ENCODE measurements around the gene KCNC1. TPM values are rescaled to one million over a fixed set of nuclear protein-coding genes. Genes with fewer than 3 reads are reported as not detected.
A peak's percentile ranks its signal among the peaks of the same experiment; 100 is the strongest.

KCNC1 gene
- total RNA-seq, 2 experiments from 2014 or later, result not detected

- no peak overlapping the region for H3K27ac Mint-ChIP-seq
- H3K4me1 Mint-ChIP-seq (ENCODE audit: low read depth), result peaks cover 7% of the 10 kb centered on the region
- ChIA-PET CTCF (interaction anchor here (1.1 to 6.7 kb wide), 2 partner anchors 244 to 474 kb away, joined by 3 to 168 read pairs; no protein-coding TSS in a partner anchor), POLR2A (interaction anchor here (0.7 kb wide), 1 partner anchor 13 kb away, joined by 3 read pairs; no protein-coding TSS in a partner anchor)
- intact Hi-C loops (cut with micrococcal nuclease), result no loop called here
- no peaks in the 10 kb centered on the region for H3K9me3 Mint-ChIP-seq
- peak; percentile 58 for DNase-seq
- no peaks in the 10 kb centered on the region for H3K36me3 Mint-ChIP-seq
- H3K4me3 Mint-ChIP-seq, result no peak overlapping the region
- peaks cover 43% of the 10 kb centered on the region for H3K27me3 Mint-ChIP-seq
These were observed 621 bp downstream of the KCNC1 start for GRCh38 chr11:17734986-17735817.

- DNase-seq, result no peak
- Mint-ChIP-seq H3K36me3 (no peaks in the 10 kb centered on the region), H3K9me3 (no peaks in the 10 kb centered on the region), H3K4me1 (ENCODE audit: low read depth) (peaks cover 7% of the 10 kb centered on the region), H3K4me3 (no peak overlapping the region), H3K27me3 (peaks cover 44% of the 10 kb centered on the region), H3K27ac (no peak overlapping the region)
- CTCF ChIA-PET, result no interaction called here
- POLR2A ChIA-PET, result no interaction called here
- intact Hi-C loops (cut with micrococcal nuclease), result no loop called here
These were observed 1.4 kb downstream of the KCNC1 start for GRCh38 chr11:17735818-17736578.

GRCh38 chr11:17736579-17736893 is 2.0 kb downstream of the KCNC1 start:
- Mint-ChIP-seq H3K9me3 (no peaks in the 10 kb centered on the region), H3K36me3 (no peaks in the 10 kb centered on the region), H3K27me3 (peaks cover 44% of the 10 kb centered on the region), H3K4me1 (ENCODE audit: low read depth) (peaks cover 7% of the 10 kb centered on the region), H3K4me3 (no peak overlapping the region), H3K27ac (no peak overlapping the region)
- no peak for DNase-seq
- ChIA-PET POLR2A (no interaction called here), CTCF (no interaction called here)
- intact Hi-C loops (cut with micrococcal nuclease), result no loop called here

GRCh38 chr11:17736930-17737817 is 2.6 kb downstream of the KCNC1 start:
- H3K27ac Mint-ChIP-seq, result no peak overlapping the region
- H3K36me3 Mint-ChIP-seq, result no peaks in the 10 kb centered on the region
- DNase-seq, result no peak
- peaks cover 46% of the 10 kb centered on the region for H3K27me3 Mint-ChIP-seq
- H3K9me3 Mint-ChIP-seq, result no peaks in the 10 kb centered on the region
- no peak overlapping the region for H3K4me3 Mint-ChIP-seq
- ChIA-PET POLR2A (no interaction called here), CTCF (no interaction called here)
- H3K4me1 Mint-ChIP-seq (ENCODE audit: low read depth), result peaks cover 7% of the 10 kb centered on the region
- intact Hi-C loops (cut with micrococcal nuclease), result no loop called here

GRCh38 chr11:17738151-17738973 is 3.8 kb downstream of the KCNC1 start:
- DNase-seq, result no peak
- Mint-ChIP-seq H3K9me3 (no peaks in the 10 kb centered on the region), H3K4me3 (no peak overlapping the region), H3K36me3 (no peaks in the 10 kb centered on the region), H3K27me3 (peaks cover 34% of the 10 kb centered on the region), H3K4me1 (ENCODE audit: low read depth) (peaks cover 7% of the 10 kb centered on the region), H3K27ac (no peak overlapping the region)
- ChIA-PET POLR2A (interaction anchor here (0.5 kb wide), 1 partner anchor 137 kb away, joined by 3 read pairs; no protein-coding TSS in a partner anchor), CTCF (interaction anchor here (3.5 kb wide), 1 partner anchor 7 kb away, joined by 18 read pairs; no protein-coding TSS in a partner anchor)
- intact Hi-C loops (cut with micrococcal nuclease), result no loop called here

GRCh38 chr11:17739945-17740338 is 5.4 kb downstream of the KCNC1 start:
- intact Hi-C loops (cut with micrococcal nuclease), result no loop called here
- H3K27ac Mint-ChIP-seq, result no peak overlapping the region
- H3K9me3 Mint-ChIP-seq, result no peaks in the 10 kb centered on the region
- no peaks in the 10 kb centered on the region for H3K36me3 Mint-ChIP-seq
- peaks cover 2% of the 10 kb centered on the region for H3K4me1 Mint-ChIP-seq (ENCODE audit: low read depth)
- POLR2A ChIA-PET, result no interaction called here
- CTCF ChIA-PET, result interaction anchor here (1.1 to 3.5 kb wide), 2 partner anchors 9 to 239 kb away, joined by 3 to 18 read pairs; no protein-coding TSS in a partner anchor
- H3K27me3 Mint-ChIP-seq, result peaks cover 24% of the 10 kb centered on the region
- no peak overlapping the region for H3K4me3 Mint-ChIP-seq
- no peak for DNase-seq

GRCh38 chr11:17740649-17741235 is 6.2 kb downstream of the KCNC1 start:
- no peak overlapping the region for H3K4me3 Mint-ChIP-seq
- H3K36me3 Mint-ChIP-seq, result no peaks in the 10 kb centered on the region
- H3K4me1 Mint-ChIP-seq (ENCODE audit: low read depth), result peaks cover 2% of the 10 kb centered on the region
- ChIA-PET POLR2A (no interaction called here), CTCF (interaction anchor here (1.1 to 3.5 kb wide), 2 partner anchors 10 to 238 kb away, joined by 3 to 18 read pairs; no protein-coding TSS in a partner anchor)
- H3K27ac Mint-ChIP-seq, result no peak overlapping the region
- intact Hi-C loops (cut with micrococcal nuclease), result no loop called here
- DNase-seq, result no peak
- peaks cover 26% of the 10 kb centered on the region for H3K27me3 Mint-ChIP-seq
- no peaks in the 10 kb centered on the region for H3K9me3 Mint-ChIP-seq

GRCh38 chr11:17741487-17741886 is 6.9 kb downstream of the KCNC1 start:
- Mint-ChIP-seq H3K27me3 (peaks cover 23% of the 10 kb centered on the region), H3K36me3 (no peaks in the 10 kb centered on the region), H3K4me3 (no peak overlapping the region), H3K4me1 (ENCODE audit: low read depth) (no peaks in the 10 kb centered on the region), H3K9me3 (no peaks in the 10 kb centered on the region), H3K27ac (no peak overlapping the region)
- intact Hi-C loops (cut with micrococcal nuclease), result no loop called here
- POLR2A ChIA-PET, result no interaction called here
- DNase-seq, result no peak
- CTCF ChIA-PET, result interaction anchor here (3.5 kb wide), 1 partner anchor 11 kb away, joined by 18 read pairs; no protein-coding TSS in a partner anchor

GRCh38 chr11:17742019-17742418 is 7.4 kb downstream of the KCNC1 start:
- H3K9me3 Mint-ChIP-seq, result no peaks in the 10 kb centered on the region
- intact Hi-C loops (cut with micrococcal nuclease), result no loop called here
- no peak overlapping the region for H3K4me3 Mint-ChIP-seq
- DNase-seq, result no peak
- no peaks in the 10 kb centered on the region for H3K4me1 Mint-ChIP-seq (ENCODE audit: low read depth)
- ChIA-PET CTCF (interaction anchor here (3.5 kb wide), 1 partner anchor 11 kb away, joined by 18 read pairs; no protein-coding TSS in a partner anchor), POLR2A (no interaction called here)
- H3K36me3 Mint-ChIP-seq, result no peaks in the 10 kb centered on the region
- H3K27ac Mint-ChIP-seq, result no peak overlapping the region
- H3K27me3 Mint-ChIP-seq, result peaks cover 20% of the 10 kb centered on the region

- ChIA-PET CTCF (no interaction called here), POLR2A (no interaction called here)
- DNase-seq, result no peak
- Mint-ChIP-seq H3K9me3 (no peaks in the 10 kb centered on the region), H3K36me3 (no peaks in the 10 kb centered on the region), H3K27me3 (peaks cover 21% of the 10 kb centered on the region), H3K27ac (no peak overlapping the region), H3K4me1 (ENCODE audit: low read depth) (no peaks in the 10 kb centered on the region), H3K4me3 (no peak overlapping the region)
- intact Hi-C loops (cut with micrococcal nuclease), result no loop called here
These were observed 8.6 kb downstream of the KCNC1 start for GRCh38 chr11:17743026-17743807.

GRCh38 chr11:17743808-17744119 is 9.2 kb downstream of the KCNC1 start:
- Mint-ChIP-seq H3K27me3 (peaks cover 21% of the 10 kb centered on the region), H3K27ac (no peak overlapping the region), H3K4me3 (no peak overlapping the region), H3K9me3 (no peaks in the 10 kb centered on the region), H3K36me3 (no peaks in the 10 kb centered on the region), H3K4me1 (ENCODE audit: low read depth) (no peaks in the 10 kb centered on the region)
- intact Hi-C loops (cut with micrococcal nuclease), result no loop called here
- CTCF ChIA-PET, result no interaction called here
- POLR2A ChIA-PET, result no interaction called here
- no peak for DNase-seq

Data from activated CD4-positive, alpha-beta memory T cell treated with anti-CD3 and anti-CD28 coated beads for 36 hours (primary cell).